ENCODE data around the gene GNGT1. TPM values are rescaled to one million over a fixed set of nuclear protein-coding genes. Genes with fewer than 3 reads are reported as not detected.

Gene GNGT1
- total and polyA plus RNA-seq, 2 of the 13 experiments (the other 11 are each of a cell fraction or from before 2014, with no cell fraction given): not detected

DNA sequence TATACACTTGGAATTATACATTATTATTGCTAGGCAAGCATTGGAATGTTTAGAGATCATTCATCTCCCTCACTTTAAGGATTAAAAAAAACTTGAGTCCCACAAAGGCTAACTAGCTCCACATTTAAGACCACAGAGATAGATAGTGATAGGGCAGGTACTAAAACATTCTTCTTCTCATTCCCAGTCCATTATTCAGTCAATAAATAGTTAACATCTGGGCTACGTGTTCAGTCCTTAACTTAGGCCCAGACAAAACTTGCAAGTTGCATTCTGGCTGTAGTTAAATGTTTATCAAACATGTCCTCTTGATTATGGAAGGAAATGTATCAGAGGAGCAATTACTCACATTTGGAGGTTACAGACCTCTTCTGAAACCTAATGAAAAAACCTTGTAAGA, 17.6 kb downstream of the GNGT1 start (continued):
- TF ChIP-seq, protein P1, sequence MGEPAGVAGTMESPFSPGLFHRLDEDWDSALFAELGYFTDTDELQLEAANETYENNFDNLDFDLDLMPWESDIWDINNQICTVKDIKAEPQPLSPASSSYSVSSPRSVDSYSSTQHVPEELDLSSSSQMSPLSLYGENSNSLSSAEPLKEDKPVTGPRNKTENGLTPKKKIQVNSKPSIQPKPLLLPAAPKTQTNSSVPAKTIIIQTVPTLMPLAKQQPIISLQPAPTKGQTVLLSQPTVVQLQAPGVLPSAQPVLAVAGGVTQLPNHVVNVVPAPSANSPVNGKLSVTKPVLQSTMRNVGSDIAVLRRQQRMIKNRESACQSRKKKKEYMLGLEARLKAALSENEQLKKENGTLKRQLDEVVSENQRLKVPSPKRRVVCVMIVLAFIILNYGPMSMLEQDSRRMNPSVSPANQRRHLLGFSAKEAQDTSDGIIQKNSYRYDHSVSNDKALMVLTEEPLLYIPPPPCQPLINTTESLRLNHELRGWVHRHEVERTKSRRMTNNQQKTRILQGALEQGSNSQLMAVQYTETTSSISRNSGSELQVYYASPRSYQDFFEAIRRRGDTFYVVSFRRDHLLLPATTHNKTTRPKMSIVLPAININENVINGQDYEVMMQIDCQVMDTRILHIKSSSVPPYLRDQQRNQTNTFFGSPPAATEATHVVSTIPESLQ (CRISPR knock-in tag; conservative IDR thresholded peaks at IDR 0.05): no peak
- TF ChIP-seq ZNF331 (CRISPR knock-in tag; IDR thresholded peaks at IDR 0.05) (no peak), ZNF256 (CRISPR knock-in tag; conservative IDR thresholded peaks at IDR 0.05) (no peak), TRIM24 (CRISPR knock-in tag; IDR thresholded peaks at IDR 0.05) (no peak)

DNA sequence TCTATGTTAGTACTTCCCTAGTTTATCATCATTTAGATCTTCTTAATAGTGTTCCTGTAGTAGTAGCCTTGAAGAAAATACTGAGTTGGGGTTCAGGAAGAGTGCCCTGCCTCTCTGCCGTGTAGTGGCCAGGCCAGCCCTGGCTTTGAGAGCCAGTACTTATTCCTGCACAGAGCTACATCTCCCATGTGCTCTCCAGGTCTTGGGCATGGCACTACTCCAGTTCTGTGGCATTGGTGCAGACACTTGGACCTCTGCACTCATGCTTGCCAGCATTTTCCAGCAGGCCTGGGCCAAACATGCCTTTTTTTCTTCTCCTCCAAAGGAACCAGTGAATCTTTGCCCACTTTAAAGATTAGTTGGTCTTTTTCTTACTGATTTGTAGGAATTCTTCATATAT, 20.4 kb downstream of the GNGT1 start:
- ChIA-PET POLR2A (no interaction called here), CTCF (ENCODE audit: low intra/inter-chr PET ratio, low total read pairs) (no interaction called here)
- WGBS (ENCODE audit: low lambda C conversion rate): 0% methylated on average over 1 of the region's 1 CpG
- H3K27me3 ChIP-seq (ENCODE audit: control insufficient read depth in 1 of 2, insufficient read depth in 2 of 2, low read length in 2 of 2): peaks cover 3 to 6% of the 10 kb centered on the region in 2 experiments; a peak in 3 of 5 replicates
- no peaks in the 10 kb centered on the region for H3K4me1 ChIP-seq (ENCODE audit: insufficient read depth, low read length)
- no peak for TF ChIP-seq HNRNPK (IDR thresholded peaks at IDR 0.05; ENCODE audit: low read depth, low read length, poor library complexity, severe bottlenecking)
- TF ChIP-seq HOXD1 (CRISPR knock-in tag; IDR thresholded peaks at IDR 0.05): no peak
- TF ChIP-seq NCOR1 (IDR thresholded peaks at IDR 0.05; ENCODE audit: borderline replicate concordance, low read length): no peak
- TF ChIP-seq RFX1 (IDR thresholded peaks at IDR 0.05): no peak
- TF ChIP-seq SRSF4 (IDR thresholded peaks at IDR 0.05; ENCODE audit: low read depth, low read length, poor library complexity, severe bottlenecking): no peak
- no peak for TF ChIP-seq SNAPC2 (CRISPR knock-in tag; IDR thresholded peaks at IDR 0.05)
- no peak for TF ChIP-seq ZSCAN20 (CRISPR knock-in tag; IDR thresholded peaks at IDR 0.05; ENCODE audit: borderline replicate concordance)
- TF ChIP-seq HNF1B (CRISPR knock-in tag; IDR thresholded peaks at IDR 0.05): no peak
- no peak for TF ChIP-seq ZNF326 (CRISPR knock-in tag; IDR thresholded peaks at IDR 0.05; ENCODE audit: borderline replicate concordance)
- no peak for TF ChIP-seq SMAD3 (CRISPR knock-in tag; IDR thresholded peaks at IDR 0.05)
- no peak for TF ChIP-seq SMAD9 (CRISPR knock-in tag; IDR thresholded peaks at IDR 0.05)
- TF ChIP-seq, protein P2, sequence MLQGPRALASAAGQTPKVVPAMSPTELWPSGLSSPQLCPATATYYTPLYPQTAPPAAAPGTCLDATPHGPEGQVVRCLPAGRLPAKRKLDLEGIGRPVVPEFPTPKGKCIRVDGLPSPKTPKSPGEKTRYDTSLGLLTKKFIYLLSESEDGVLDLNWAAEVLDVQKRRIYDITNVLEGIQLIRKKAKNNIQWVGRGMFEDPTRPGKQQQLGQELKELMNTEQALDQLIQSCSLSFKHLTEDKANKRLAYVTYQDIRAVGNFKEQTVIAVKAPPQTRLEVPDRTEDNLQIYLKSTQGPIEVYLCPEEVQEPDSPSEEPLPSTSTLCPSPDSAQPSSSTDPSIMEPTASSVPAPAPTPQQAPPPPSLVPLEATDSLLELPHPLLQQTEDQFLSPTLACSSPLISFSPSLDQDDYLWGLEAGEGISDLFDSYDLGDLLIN (CRISPR knock-in tag; IDR thresholded peaks at IDR 0.05; ENCODE audit: borderline replicate concordance): no peak
- TF ChIP-seq WIZ (CRISPR knock-in tag; IDR thresholded peaks at IDR 0.05): no peak
- no peak for TF ChIP-seq HCFC1 (IDR thresholded peaks at IDR 0.05; ENCODE audit: low read depth, low read length)
- TF ChIP-seq CREBL2 (CRISPR knock-in tag; IDR thresholded peaks at IDR 0.05; ENCODE audit: borderline replicate concordance): no peak
- H3K9ac ChIP-seq (ENCODE audit: insufficient read depth, low read depth, low read length): no peak overlapping the region
- no peaks in the 10 kb centered on the region for H4K20me1 ChIP-seq (ENCODE audit: insufficient read depth, low read length)
- no peak overlapping the region for H3K4me3 ChIP-seq (replicated peaks in 1 of 3; ENCODE audit: insufficient read depth in 1 of 3, low read depth in 2 of 3, low read length in 3 of 3)
- in situ Hi-C loops (cut with HindIII; ENCODE audit: extremely low pct_ligation_motif_present, low pct_unique_long_range_greater_than_20kb): no loop called here
- no peaks in the 10 kb centered on the region for H3K9me3 ChIP-seq (ENCODE audit: low read length)
- no peak overlapping the region for H3K27ac ChIP-seq (ENCODE audit: extremely low read length, insufficient read depth, low read length)
- intact Hi-C loops (cut with micrococcal nuclease; ENCODE audit: unreplicated experiment): no loop called here
- DNase-seq (ENCODE audit: low spot score): no peak
- no peaks in the 10 kb centered on the region for H3K79me2 ChIP-seq (ENCODE audit: insufficient read depth, low read length)
- no peak for FAIRE-seq
- BruUV-seq (replicated peaks): no TSS peak
- no peak for ATAC-seq
- no peak overlapping the region for H3K4me2 ChIP-seq (ENCODE audit: low read depth, low read length)
- H3K36me3 ChIP-seq (replicated peaks in 1 of 2; ENCODE audit: control insufficient read depth in 1 of 2, insufficient read depth in 2 of 2, low read length in 2 of 2): no peaks in the 10 kb centered on the region
- H2AFZ ChIP-seq (ENCODE audit: low read length): no peak overlapping the region

Data from HepG2 (cell line).